ENCODE data around the gene CSNK1D.

Gene CSNK1D

GRCh38 chr17:82292251-82293154 is 19.0 kb upstream of the CSNK1D start:
- Histone ChIP-seq H3K4me3 (ENCODE audit: low read length in 2 of 2) (peak overlapping the region; percentile 82 to 83), H3K9me3 (ENCODE audit: control insufficient read depth in 2 of 2, low read length in 2 of 2) (no peaks in the 10 kb centered on the region), H3K27ac (ENCODE audit: low read depth in 2 of 2, low read length in 2 of 2) (peak overlapping the region; percentile 99 to 100), H3K36me3 (ENCODE audit: control insufficient read depth in 2 of 2, insufficient read depth in 2 of 2, low read length in 2 of 2) (no peaks in the 10 kb centered on the region), H3K9ac (ENCODE audit: low read depth in 1 of 2, low read length in 2 of 2) (peak overlapping the region; percentile 86 to 91), H3K27me3 (ENCODE audit: control insufficient read depth in 2 of 2, insufficient read depth in 2 of 2, low read length in 2 of 2) (no peaks in the 10 kb centered on the region), H3K4me1 (ENCODE audit: control insufficient read depth in 2 of 2, insufficient read depth in 2 of 2, low read length in 2 of 2) (peaks cover 55% of the 10 kb centered on the region in 2 donors)

- H3K36me3 ChIP-seq (ENCODE audit: control insufficient read depth in 2 of 2, insufficient read depth in 2 of 2, low read length in 2 of 2): no peaks in the 10 kb centered on the region
- H3K4me1 ChIP-seq (ENCODE audit: control insufficient read depth in 2 of 2, insufficient read depth in 2 of 2, low read length in 2 of 2): peaks cover 55% of the 10 kb centered on the region in 2 donors
- peak overlapping the region; percentile 86 to 91 for H3K9ac ChIP-seq (ENCODE audit: low read depth in 1 of 2, low read length in 2 of 2)
- H3K27me3 ChIP-seq (ENCODE audit: control insufficient read depth in 2 of 2, insufficient read depth in 2 of 2, low read length in 2 of 2): no peaks in the 10 kb centered on the region
- H3K9me3 ChIP-seq (ENCODE audit: control insufficient read depth in 2 of 2, low read length in 2 of 2): no peaks in the 10 kb centered on the region
- peak overlapping the region; percentile 99 to 100 for H3K27ac ChIP-seq (ENCODE audit: low read depth in 2 of 2, low read length in 2 of 2)
- peak overlapping the region; percentile 82 to 83 for H3K4me3 ChIP-seq (ENCODE audit: low read length in 2 of 2)
Measured at GRCh38 chr17:82291582-82292250, 18.2 kb upstream of the CSNK1D start.

- no peaks in the 10 kb centered on the region for H3K36me3 ChIP-seq (ENCODE audit: control insufficient read depth in 2 of 2, insufficient read depth in 2 of 2, low read length in 2 of 2)
- peak overlapping the region; percentile 9 to 53 for H3K9ac ChIP-seq (ENCODE audit: low read depth in 1 of 2, low read length in 2 of 2)
- peak overlapping the region; percentile 17 to 30 for H3K4me3 ChIP-seq (ENCODE audit: low read length in 2 of 2)
- H3K4me1 ChIP-seq (ENCODE audit: control insufficient read depth in 2 of 2, insufficient read depth in 2 of 2, low read length in 2 of 2): peaks cover 33 to 34% of the 10 kb centered on the region in 2 donors
- peak overlapping the region; percentile 79 to 97 for H3K27ac ChIP-seq (ENCODE audit: low read depth in 2 of 2, low read length in 2 of 2)
- no peaks in the 10 kb centered on the region for H3K27me3 ChIP-seq (ENCODE audit: control insufficient read depth in 2 of 2, insufficient read depth in 2 of 2, low read length in 2 of 2)
- no peaks in the 10 kb centered on the region for H3K9me3 ChIP-seq (ENCODE audit: control insufficient read depth in 2 of 2, low read length in 2 of 2)
Measured at GRCh38 chr17:82287868-82288801, 14.6 kb upstream of the CSNK1D start.

GRCh38 chr17:82287013-82287867 is 13.7 kb upstream of the CSNK1D start:
- H3K4me3 ChIP-seq (ENCODE audit: low read length in 2 of 2): peak overlapping the region in 1 of 2 donors; percentile 30
- H3K9ac ChIP-seq (ENCODE audit: low read depth in 1 of 2, low read length in 2 of 2): peak overlapping the region in 1 of 2 donors; percentile 53
- H3K36me3 ChIP-seq (ENCODE audit: control insufficient read depth in 2 of 2, insufficient read depth in 2 of 2, low read length in 2 of 2): no peaks in the 10 kb centered on the region
- H3K27me3 ChIP-seq (ENCODE audit: control insufficient read depth in 2 of 2, insufficient read depth in 2 of 2, low read length in 2 of 2): no peaks in the 10 kb centered on the region
- H3K27ac ChIP-seq (ENCODE audit: low read depth in 2 of 2, low read length in 2 of 2): peak overlapping the region; percentile 79 to 97
- no peaks in the 10 kb centered on the region for H3K9me3 ChIP-seq (ENCODE audit: control insufficient read depth in 2 of 2, low read length in 2 of 2)
- peaks cover 42% of the 10 kb centered on the region in 2 donors for H3K4me1 ChIP-seq (ENCODE audit: control insufficient read depth in 2 of 2, insufficient read depth in 2 of 2, low read length in 2 of 2)

- peaks cover 46 to 49% of the 10 kb centered on the region in 2 donors for H3K4me1 ChIP-seq (ENCODE audit: control insufficient read depth in 2 of 2, insufficient read depth in 2 of 2, low read length in 2 of 2)
- no peaks in the 10 kb centered on the region for H3K27me3 ChIP-seq (ENCODE audit: control insufficient read depth in 2 of 2, insufficient read depth in 2 of 2, low read length in 2 of 2)
- H3K27ac ChIP-seq (ENCODE audit: low read depth in 2 of 2, low read length in 2 of 2): no peak overlapping the region
- H3K9me3 ChIP-seq (ENCODE audit: control insufficient read depth in 2 of 2, low read length in 2 of 2): no peaks in the 10 kb centered on the region
- H3K4me3 ChIP-seq (ENCODE audit: low read length in 2 of 2): no peak overlapping the region
- H3K9ac ChIP-seq (ENCODE audit: low read depth in 1 of 2, low read length in 2 of 2): no peak overlapping the region
- H3K36me3 ChIP-seq (ENCODE audit: control insufficient read depth in 2 of 2, insufficient read depth in 2 of 2, low read length in 2 of 2): no peaks in the 10 kb centered on the region
Measured at GRCh38 chr17:82285141-82285540, 11.6 kb upstream of the CSNK1D start.

- Histone ChIP-seq H3K27me3 (ENCODE audit: control insufficient read depth in 2 of 2, insufficient read depth in 2 of 2, low read length in 2 of 2) (no peaks in the 10 kb centered on the region), H3K4me1 (ENCODE audit: control insufficient read depth in 2 of 2, insufficient read depth in 2 of 2, low read length in 2 of 2) (peaks cover 39 to 42% of the 10 kb centered on the region in 2 donors), H3K27ac (ENCODE audit: low read depth in 2 of 2, low read length in 2 of 2) (peak overlapping the region; percentile 16 to 32), H3K9me3 (ENCODE audit: control insufficient read depth in 2 of 2, low read length in 2 of 2) (no peaks in the 10 kb centered on the region), H3K9ac (ENCODE audit: low read depth in 1 of 2, low read length in 2 of 2) (peak overlapping the region in 1 of 2 donors; percentile 29), H3K36me3 (ENCODE audit: control insufficient read depth in 2 of 2, insufficient read depth in 2 of 2, low read length in 2 of 2) (no peaks in the 10 kb centered on the region), H3K4me3 (ENCODE audit: low read length in 2 of 2) (no peak overlapping the region)
Measured at GRCh38 chr17:82283208-82283749, 9.8 kb upstream of the CSNK1D start.

GRCh38 chr17:82282239-82283207 is 9.0 kb upstream of the CSNK1D start:
- Histone ChIP-seq H3K9me3 (ENCODE audit: control insufficient read depth in 2 of 2, low read length in 2 of 2) (no peaks in the 10 kb centered on the region), H3K27ac (ENCODE audit: low read depth in 2 of 2, low read length in 2 of 2) (peak overlapping the region; percentile 16 to 32), H3K4me3 (ENCODE audit: low read length in 2 of 2) (no peak overlapping the region), H3K4me1 (ENCODE audit: control insufficient read depth in 2 of 2, insufficient read depth in 2 of 2, low read length in 2 of 2) (peaks cover 32 to 35% of the 10 kb centered on the region in 2 donors), H3K36me3 (ENCODE audit: control insufficient read depth in 2 of 2, insufficient read depth in 2 of 2, low read length in 2 of 2) (no peaks in the 10 kb centered on the region), H3K9ac (ENCODE audit: low read depth in 1 of 2, low read length in 2 of 2) (peak overlapping the region in 1 of 2 donors; percentile 29), H3K27me3 (ENCODE audit: control insufficient read depth in 2 of 2, insufficient read depth in 2 of 2, low read length in 2 of 2) (no peaks in the 10 kb centered on the region)

- no peak overlapping the region for H3K27ac ChIP-seq (ENCODE audit: low read depth in 2 of 2, low read length in 2 of 2)
- no peak overlapping the region for H3K4me3 ChIP-seq (ENCODE audit: low read length in 2 of 2)
- H3K9me3 ChIP-seq (ENCODE audit: control insufficient read depth in 2 of 2, low read length in 2 of 2): no peaks in the 10 kb centered on the region
- H3K27me3 ChIP-seq (ENCODE audit: control insufficient read depth in 2 of 2, insufficient read depth in 2 of 2, low read length in 2 of 2): no peaks in the 10 kb centered on the region
- no peak overlapping the region for H3K9ac ChIP-seq (ENCODE audit: low read depth in 1 of 2, low read length in 2 of 2)
- no peaks in the 10 kb centered on the region for H3K36me3 ChIP-seq (ENCODE audit: control insufficient read depth in 2 of 2, insufficient read depth in 2 of 2, low read length in 2 of 2)
- peaks cover 24 to 27% of the 10 kb centered on the region in 2 donors for H3K4me1 ChIP-seq (ENCODE audit: control insufficient read depth in 2 of 2, insufficient read depth in 2 of 2, low read length in 2 of 2)
Measured at GRCh38 chr17:82281502-82282238, 8.2 kb upstream of the CSNK1D start.

Measured in mucosa of rectum (tissue), 2 donors.